Smooth muscle cell (in vitro differentiated cells): ENCODE results near the gene MCMBP. TPM values are rescaled to one million over a fixed set of nuclear protein-coding genes. Genes with fewer than 3 reads are reported as not detected.

Experiments used
- DNase-seq: peaks from one replicate; lab custom pipeline; 2025; ENCODE audit not compliant: unreplicated experiment; lab: John Stamatoyannopoulos, UW
- H2AFZ ChIP-seq: fragments of 200-600 bp; sonication (generic); 2 replicates; pipeline ENCODE4 v1.6.0; 2016; ENCODE audit warnings: antibody characterized with exemption, low read depth, mild to moderate bottlenecking
- H3F3A ChIP-seq: fragments of 200-600 bp; sonication (generic); 2 replicates; pipeline ENCODE4 v1.6.0; 2017; ENCODE audit warnings: antibody characterized with exemption, low read depth
- H3K27ac ChIP-seq: fragments of 200-600 bp; sonication (generic); 2 replicates; pipeline ENCODE4 v1.5.1; 2016; ENCODE audit warnings: low read depth, mild to moderate bottlenecking
- H3K27me3 ChIP-seq: fragments of 200-600 bp; sonication (generic); 2 replicates; pipeline ENCODE4 v1.6.1; 2016; ENCODE audit warnings: low read depth, mild to moderate bottlenecking
- H3K36me3 ChIP-seq: fragments of 200-600 bp; sonication (generic); 2 replicates; pipeline ENCODE4 v1.5.1; 2016; ENCODE audit warnings: low read depth
- H3K4me1 ChIP-seq: fragments of 200-600 bp; sonication (generic); 2 replicates; pipeline ENCODE4 v1.5.1; 2016; ENCODE audit warnings: low read depth
- H3K4me2 ChIP-seq: fragments of 200-600 bp; sonication (generic); 2 replicates; pipeline ENCODE4 v1.6.0; 2016; ENCODE audit warnings: mild to moderate bottlenecking
- H3K4me3 ChIP-seq: fragments of 200-600 bp; sonication (generic); 2 replicates; pipeline ENCODE4 v1.5.1; 2016; ENCODE audit warnings: mild to moderate bottlenecking
- H3K79me2 ChIP-seq: fragments of 200-600 bp; sonication (generic); 2 replicates; pipeline ENCODE4 v1.6.0; 2016; ENCODE audit warnings: low read depth, mild to moderate bottlenecking
- H3K9ac ChIP-seq: fragments of 200-600 bp; sonication (generic); 2 replicates; pipeline ENCODE4 v1.6.0; 2016; ENCODE audit warnings: low read depth
- H3K9me3 ChIP-seq: fragments of 200-600 bp; sonication (generic); replicated peaks from 2 replicates; pipeline ENCODE4 v1.5.1; 2016; ENCODE audit warnings: low read depth
- H4K20me1 ChIP-seq: fragments of 200-600 bp; sonication (generic); 2 replicates; pipeline ENCODE4 v1.6.0; 2016; ENCODE audit warnings: low read depth
- WGBS: methylation state at CpG from one replicate; pipeline ENCODE4 v1.1.7; 2016; ENCODE audit warnings: low lambda C conversion rate; 5-methylcytosine and 5-hydroxymethylcytosine counted together
- polyA plus RNA-seq: library from polyadenylated mRNA; unstranded; fragments of >200 nt; fragmentation: Nextera tagmentation; extraction: Ambion mirVana; gene quantifications from 2 replicates; pipeline ENCODE4 v1.2.1, GENCODE V29; 2016
- total RNA-seq: library from RNA; depleted of rRNA; stranded (reverse); fragments of >200 nt; gene quantifications from 2 replicates; pipeline ENCODE4 v1.2.3, GENCODE V29; 2014
- TF ChIP-seq, protein P1 (sequence below): fragments of 200-600 bp; sonication (generic); IDR thresholded peaks from 2 replicates; pipeline ENCODE4 v1.5.1; 2017; ENCODE audit warnings: borderline replicate concordance, mild to moderate bottlenecking, antibody characterized with exemption; ENCODE audit not compliant: insufficient read depth, poor library complexity, severe bottlenecking

MCMBP gene
- total and polyA plus RNA-seq, 2 experiments from 2014 or later = 42.5 to 57.4 TPM

- 92% methylated on average over 7 of the region's 7 CpGs for WGBS
- no peaks in the 10 kb centered on the region for H3K79me2 ChIP-seq
- H3K27ac ChIP-seq = no peak overlapping the region
- H3K4me1 ChIP-seq = peaks cover 15% of the 10 kb centered on the region
- H3F3A ChIP-seq = no peaks in the 10 kb centered on the region
- no peaks in the 10 kb centered on the region for H3K36me3 ChIP-seq
- no peak overlapping the region for H3K4me3 ChIP-seq
- no peak overlapping the region for H3K9ac ChIP-seq
- H3K9me3 ChIP-seq = no peaks in the 10 kb centered on the region
- TF ChIP-seq, protein P1, sequence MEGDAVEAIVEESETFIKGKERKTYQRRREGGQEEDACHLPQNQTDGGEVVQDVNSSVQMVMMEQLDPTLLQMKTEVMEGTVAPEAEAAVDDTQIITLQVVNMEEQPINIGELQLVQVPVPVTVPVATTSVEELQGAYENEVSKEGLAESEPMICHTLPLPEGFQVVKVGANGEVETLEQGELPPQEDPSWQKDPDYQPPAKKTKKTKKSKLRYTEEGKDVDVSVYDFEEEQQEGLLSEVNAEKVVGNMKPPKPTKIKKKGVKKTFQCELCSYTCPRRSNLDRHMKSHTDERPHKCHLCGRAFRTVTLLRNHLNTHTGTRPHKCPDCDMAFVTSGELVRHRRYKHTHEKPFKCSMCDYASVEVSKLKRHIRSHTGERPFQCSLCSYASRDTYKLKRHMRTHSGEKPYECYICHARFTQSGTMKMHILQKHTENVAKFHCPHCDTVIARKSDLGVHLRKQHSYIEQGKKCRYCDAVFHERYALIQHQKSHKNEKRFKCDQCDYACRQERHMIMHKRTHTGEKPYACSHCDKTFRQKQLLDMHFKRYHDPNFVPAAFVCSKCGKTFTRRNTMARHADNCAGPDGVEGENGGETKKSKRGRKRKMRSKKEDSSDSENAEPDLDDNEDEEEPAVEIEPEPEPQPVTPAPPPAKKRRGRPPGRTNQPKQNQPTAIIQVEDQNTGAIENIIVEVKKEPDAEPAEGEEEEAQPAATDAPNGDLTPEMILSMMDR = no peak
- H4K20me1 ChIP-seq = peaks cover 12% of the 10 kb centered on the region
- no peaks in the 10 kb centered on the region for H3K27me3 ChIP-seq
- H3K4me2 ChIP-seq = no peak overlapping the region
- no peak for DNase-seq
- no peak overlapping the region for H2AFZ ChIP-seq
Observed at GRCh38 chr10:119783665-119784027, 89.0 kb downstream of the MCMBP start.

- Histone ChIP-seq H2AFZ (no peak overlapping the region), H3K27ac (no peak overlapping the region), H3K27me3 (no peaks in the 10 kb centered on the region), H3K4me1 (peaks cover 15% of the 10 kb centered on the region), H3K79me2 (no peaks in the 10 kb centered on the region), H3F3A (no peaks in the 10 kb centered on the region), H3K9ac (no peak overlapping the region), H3K4me2 (no peak overlapping the region), H4K20me1 (peaks cover 12% of the 10 kb centered on the region), H3K4me3 (no peak overlapping the region), H3K36me3 (no peaks in the 10 kb centered on the region), H3K9me3 (no peaks in the 10 kb centered on the region)
- 91% methylated on average over 4 of the region's 4 CpGs for WGBS
- no peak for DNase-seq
- TF ChIP-seq, protein P1 = no peak
Observed at GRCh38 chr10:119782981-119783664, 89.5 kb downstream of the MCMBP start.

- Histone ChIP-seq H3K9ac (no peak overlapping the region), H3F3A (no peaks in the 10 kb centered on the region), H3K27ac (no peak overlapping the region), H3K4me3 (no peak overlapping the region), H3K4me1 (peaks cover 12% of the 10 kb centered on the region), H4K20me1 (peaks cover 12% of the 10 kb centered on the region), H3K9me3 (no peaks in the 10 kb centered on the region), H3K4me2 (no peak overlapping the region), H3K36me3 (no peaks in the 10 kb centered on the region), H3K79me2 (no peaks in the 10 kb centered on the region), H3K27me3 (no peaks in the 10 kb centered on the region), H2AFZ (no peak overlapping the region)
- DNase-seq = no peak
- 94% methylated on average over 2 of the region's 2 CpGs for WGBS
- TF ChIP-seq, protein P1 = no peak
Observed at GRCh38 chr10:119781498-119781897, 91.1 kb downstream of the MCMBP start.
